Astrocyte (in vitro differentiated cells and primary cell): ENCODE results near the gene TOGARAM2. TPM values are rescaled to one million over a fixed set of nuclear protein-coding genes. Genes with fewer than 3 reads are reported as not detected.

Source experiments
- DNase-seq: peaks from one replicate; pipeline ENCODE4 v3.0.0-alpha.2; 2010; ENCODE audit warnings: low read depth
- FAIRE-seq: peaks from 2 replicates; lab custom pipeline; 2011; peaks lifted over from hg19 to GRCh38; lab: Jason Lieb, UNC
- H2AFZ ChIP-seq: 2 replicates; pipeline ENCODE4 v1.6.0; 2012; ENCODE audit warnings: low read depth, low read length, inconsistent platforms
- H3K27ac ChIP-seq: 2 replicates; pipeline ENCODE4 v1.5.1; 2011; ENCODE audit warnings: low read depth, low read length, inconsistent platforms
- H3K27me3 ChIP-seq: 2 replicates; pipeline ENCODE4 v1.6.0; 2011; ENCODE audit warnings: low read length, inconsistent platforms; ENCODE audit not compliant: insufficient read depth
- H3K36me3 ChIP-seq: 2 replicates; pipeline ENCODE4 v1.5.1; 2011; ENCODE audit warnings: low read length, inconsistent platforms; ENCODE audit not compliant: insufficient read depth
- H3K4me1 ChIP-seq: 2 replicates; pipeline ENCODE4 v1.5.1; 2011; ENCODE audit warnings: low read length, inconsistent platforms; ENCODE audit not compliant: insufficient read depth
- H3K4me2 ChIP-seq: 2 replicates; pipeline ENCODE4 v1.6.0; 2012; ENCODE audit warnings: low read length, inconsistent platforms
- H3K4me3 ChIP-seq: 2 replicates; pipeline ENCODE4 v1.5.1; 2011; ENCODE audit warnings: low read depth, mild to moderate bottlenecking, low read length, inconsistent platforms; ENCODE audit not compliant: insufficient read depth
- H3K79me2 ChIP-seq: 2 replicates; pipeline ENCODE4 v1.6.0; 2012; ENCODE audit warnings: mild to moderate bottlenecking, low read length, inconsistent platforms; ENCODE audit not compliant: insufficient read depth
- H3K9ac ChIP-seq: 2 replicates; pipeline ENCODE4 v1.6.0; 2012; ENCODE audit warnings: mild to moderate bottlenecking, low read length, inconsistent platforms
- H3K9me3 ChIP-seq: 2 replicates; pipeline ENCODE4 v1.5.1; 2012; ENCODE audit warnings: low read depth, mild to moderate bottlenecking, low read length, inconsistent platforms; ENCODE audit not compliant: insufficient read depth
- H4K20me1 ChIP-seq: 2 replicates; pipeline ENCODE4 v1.6.0; 2012; ENCODE audit warnings: low read length, inconsistent platforms; ENCODE audit not compliant: insufficient read depth
- H3K27ac Mint-ChIP-seq: one replicate; pipeline ENCODE4 v1.8.0; 2021; ENCODE audit warnings: mild to moderate bottlenecking, mixed read lengths; ENCODE audit not compliant: unreplicated experiment
- H3K27me3 Mint-ChIP-seq: one replicate; pipeline ENCODE4 v1.8.0; 2021; ENCODE audit warnings: low read depth, mixed read lengths; ENCODE audit not compliant: unreplicated experiment
- H3K36me3 Mint-ChIP-seq: one replicate; pipeline ENCODE4 v1.8.0; 2021; ENCODE audit warnings: low read depth, mixed read lengths; ENCODE audit not compliant: unreplicated experiment
- H3K4me1 Mint-ChIP-seq: one replicate; pipeline ENCODE4 v1.8.0; 2021; ENCODE audit warnings: low read depth, mixed read lengths; ENCODE audit not compliant: unreplicated experiment
- H3K4me3 Mint-ChIP-seq: one replicate; pipeline ENCODE4 v1.8.0; 2021; ENCODE audit warnings: mild to moderate bottlenecking, moderate library complexity, mixed read lengths; ENCODE audit not compliant: unreplicated experiment
- H3K9me3 Mint-ChIP-seq: one replicate; pipeline ENCODE4 v1.8.0; 2021; ENCODE audit warnings: mild to moderate bottlenecking, mixed read lengths; ENCODE audit not compliant: unreplicated experiment
- CTCF ChIP-seq: IDR thresholded peaks from 2 replicates; pipeline ENCODE4 v1.5.1; 2011; ENCODE audit warnings: low read depth, mild to moderate bottlenecking, inconsistent platforms, low read length, moderate library complexity; ENCODE audit not compliant: insufficient read depth
- EZH2 ChIP-seq: IDR thresholded peaks from 2 replicates; pipeline ENCODE4 v1.6.1; 2012; ENCODE audit warnings: mild to moderate bottlenecking, low read length, inconsistent platforms; ENCODE audit not compliant: insufficient read depth
- total RNA-seq: library from RNA; stranded (reverse); gene quantifications from 2 replicates; pipeline ENCODE4 v1.2.1, GENCODE V29; 2021

Gene TOGARAM2
- total RNA-seq, 1 donor from 2014 or later: 0.73 TPM

- no peak overlapping the region for H3K4me3 Mint-ChIP-seq
- Histone ChIP-seq H3K9ac (no peak overlapping the region), H3K4me1 (peaks cover 44% of the 10 kb centered on the region), H3K4me3 (no peak overlapping the region), H3K36me3 (no peaks in the 10 kb centered on the region), H3K9me3 (no peaks in the 10 kb centered on the region), H3K27me3 (no peaks in the 10 kb centered on the region), H4K20me1 (no peaks in the 10 kb centered on the region), H3K79me2 (no peaks in the 10 kb centered on the region), H3K27ac (no peak overlapping the region), H2AFZ (no peak overlapping the region), H3K4me2 (no peak overlapping the region)
- DNase-seq: no peak
- no peak for TF ChIP-seq CTCF
- no peak for TF ChIP-seq EZH2
- H3K9me3 Mint-ChIP-seq: no peaks in the 10 kb centered on the region
- H3K27me3 Mint-ChIP-seq: peaks cover 26% of the 10 kb centered on the region
- FAIRE-seq: no peak
- H3K27ac Mint-ChIP-seq: peak overlapping the region; percentile 47
- no peaks in the 10 kb centered on the region for H3K36me3 Mint-ChIP-seq
- H3K4me1 Mint-ChIP-seq: peaks cover 26% of the 10 kb centered on the region
Measured at GRCh38 chr2:29013057-29013780, 32.1 kb downstream of the TOGARAM2 start.

- H3K27ac ChIP-seq: no peak overlapping the region
- no peak overlapping the region for H3K27ac Mint-ChIP-seq
Measured at GRCh38 chr2:29014331-29014730, 33.2 kb downstream of the TOGARAM2 start.

More at GRCh38 chr2:29014331-29014730, 33.2 kb downstream of the TOGARAM2 start:
- H3K9ac ChIP-seq: no peak overlapping the region
- TF ChIP-seq CTCF (no peak), EZH2 (no peak)
- no peaks in the 10 kb centered on the region for H4K20me1 ChIP-seq
- no peak overlapping the region for H3K4me3 Mint-ChIP-seq
- FAIRE-seq (no peak), DNase-seq (no peak)
- H3K4me1 ChIP-seq: peaks cover 44% of the 10 kb centered on the region
- H3K36me3 Mint-ChIP-seq: no peaks in the 10 kb centered on the region
- no peaks in the 10 kb centered on the region for H3K79me2 ChIP-seq
- H3K9me3 ChIP-seq: no peaks in the 10 kb centered on the region
- H3K4me1 Mint-ChIP-seq: peaks cover 26% of the 10 kb centered on the region
- H3K9me3 Mint-ChIP-seq: no peaks in the 10 kb centered on the region
- no peak overlapping the region for H2AFZ ChIP-seq
- no peaks in the 10 kb centered on the region for H3K27me3 ChIP-seq
- H3K4me3 ChIP-seq: no peak overlapping the region
- peak overlapping the region; percentile 69 for H3K4me2 ChIP-seq
- H3K36me3 ChIP-seq: no peaks in the 10 kb centered on the region
- peaks cover 26% of the 10 kb centered on the region for H3K27me3 Mint-ChIP-seq
